Activated CD4-positive, alpha-beta T cell treated with anti-CD3 and anti-CD28 coated beads, Interleukin-2, amount 10 ng/mL, durations not matched to agents 7 days and 5 days (primary cell): ENCODE data around the gene SPZ1. TPM values are rescaled to one million over a fixed set of nuclear protein-coding genes. Genes with fewer than 3 reads are reported as not detected.
"Not testable (repeated sequence)": the region's sequence is repeated elsewhere in the genome, so short reads cannot be mapped to it uniquely, and the experiment has no call there.

Source experiments
- CTCF ChIA-PET: fragments of 350-600 bp; sonication (Branson Sonifier 250); formaldehyde crosslinking; loops from one replicate; lab custom pipeline; 2021; ENCODE audit warnings: antibody characterized with exemption; lab: Charles Lee
- POLR2A ChIA-PET: fragments of 350-600 bp; sonication (Branson Sonifier 250); formaldehyde crosslinking; loops from one replicate; lab custom pipeline; 2021; ENCODE audit warnings: antibody characterized with exemption; lab: Charles Lee
- DNase-seq: peaks from one replicate; pipeline ENCODE4 v3.0.0-alpha.2; 2020
- H3K27ac Mint-ChIP-seq: one replicate; pipeline ENCODE4 v1.8.0; 2021; ENCODE audit warnings: mild to moderate bottlenecking, moderate library complexity, mixed read lengths
- H3K27me3 Mint-ChIP-seq: one replicate; pipeline ENCODE4 v1.8.0; 2021; ENCODE audit warnings: mixed read lengths
- H3K36me3 Mint-ChIP-seq: one replicate; pipeline ENCODE4 v1.8.0; 2021; ENCODE audit warnings: low read depth, mixed read lengths
- H3K4me1 Mint-ChIP-seq: one replicate; pipeline ENCODE4 v1.8.0; 2021; ENCODE audit warnings: mixed read lengths
- H3K4me3 Mint-ChIP-seq: one replicate; pipeline ENCODE4 v1.8.0; 2021; ENCODE audit warnings: mild to moderate bottlenecking, moderate library complexity, mixed read lengths
- H3K9me3 Mint-ChIP-seq: one replicate; pipeline ENCODE4 v1.8.0; 2021; ENCODE audit warnings: mixed read lengths
- total RNA-seq, 2 experiments: library from RNA; stranded (reverse); gene quantifications; one replicate each; pipeline ENCODE4 v1.2.3, GENCODE V29; 2021

Gene SPZ1, protein sequence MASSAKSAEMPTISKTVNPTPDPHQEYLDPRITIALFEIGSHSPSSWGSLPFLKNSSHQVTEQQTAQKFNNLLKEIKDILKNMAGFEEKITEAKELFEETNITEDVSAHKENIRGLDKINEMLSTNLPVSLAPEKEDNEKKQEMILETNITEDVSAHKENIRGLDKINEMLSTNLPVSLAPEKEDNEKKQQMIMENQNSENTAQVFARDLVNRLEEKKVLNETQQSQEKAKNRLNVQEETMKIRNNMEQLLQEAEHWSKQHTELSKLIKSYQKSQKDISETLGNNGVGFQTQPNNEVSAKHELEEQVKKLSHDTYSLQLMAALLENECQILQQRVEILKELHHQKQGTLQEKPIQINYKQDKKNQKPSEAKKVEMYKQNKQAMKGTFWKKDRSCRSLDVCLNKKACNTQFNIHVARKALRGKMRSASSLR
- total RNA-seq: not detected

DNA sequence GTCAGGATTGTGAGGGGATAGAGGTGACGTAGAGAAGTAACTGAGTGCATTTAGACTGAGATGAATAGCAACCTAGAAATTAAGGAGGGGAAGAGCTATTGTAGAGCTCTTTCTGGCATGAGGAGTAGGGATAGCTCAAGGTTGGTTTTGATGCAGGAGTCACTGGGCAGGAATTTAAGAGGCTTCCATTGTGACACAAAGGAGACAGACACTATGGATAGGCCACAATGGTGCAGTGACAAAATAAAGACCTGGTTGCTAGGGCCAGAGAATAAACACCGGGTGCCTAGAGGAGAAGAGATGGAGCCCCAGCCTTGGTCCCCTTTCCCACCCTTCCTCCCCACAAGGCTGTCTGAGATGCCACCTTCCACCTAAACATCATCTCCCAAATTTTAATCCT, at the start of gene SPZ1:
Gene SPZ1 (plus strand): TSS at position 301 of the 400 bp plus-strand sequence. CDS start 214 bp downstream, outside the sequence.
- no peaks in the 10 kb centered on the region for H3K9me3 Mint-ChIP-seq
- H3K4me3 Mint-ChIP-seq: no peak within 1 kb of the TSS
- no peaks in the 10 kb centered on the region for H3K36me3 Mint-ChIP-seq
- POLR2A ChIA-PET: no interaction called here
- CTCF ChIA-PET: interaction anchor here (0.6 kb wide), 1 partner anchor 10 kb away, joined by 4 read pairs; no protein-coding TSS in a partner anchor
- H3K4me1 Mint-ChIP-seq: no peaks in the 10 kb centered on the region
- no peak for DNase-seq
- H3K27me3 Mint-ChIP-seq: peaks cover 19% of the 10 kb centered on the region
- H3K27ac Mint-ChIP-seq: no peak within 1 kb of the TSS

DNA sequence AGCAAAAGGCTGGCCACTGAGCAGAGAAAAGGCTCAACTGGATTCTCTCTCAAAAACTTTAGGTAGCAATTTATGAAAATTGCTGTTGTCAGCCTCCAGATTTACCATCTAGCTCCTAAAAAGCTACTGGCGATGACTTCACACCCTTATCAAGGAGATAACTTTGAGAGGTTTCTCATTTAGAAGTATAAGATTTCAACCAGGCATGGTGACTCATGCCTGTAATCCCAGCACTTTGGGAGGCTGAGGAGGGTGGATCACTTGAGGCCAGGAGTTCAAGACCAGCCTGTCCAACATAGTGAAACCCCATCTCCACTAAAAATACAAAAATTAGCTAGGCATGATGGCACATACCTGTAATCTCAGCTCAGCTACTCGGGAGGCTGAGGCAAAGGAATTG, 49.3 kb upstream of the SPZ1 start:
- H3K27me3 Mint-ChIP-seq, POLR2A ChIA-PET, DNase-seq, H3K36me3 Mint-ChIP-seq, H3K9me3 Mint-ChIP-seq: not testable (repeated sequence)
- Mint-ChIP-seq H3K4me1 (peaks cover 56% of the 10 kb centered on the region), H3K4me3 (peak overlapping the region; percentile 58), H3K27ac (peak overlapping the region; percentile 97)
- CTCF ChIA-PET: interaction anchor here (0.6 to 2.4 kb wide), 3 partner anchors 33 to 187 kb away, joined by 3 to 7 read pairs (median 3); no protein-coding TSS in a partner anchor

DNA sequence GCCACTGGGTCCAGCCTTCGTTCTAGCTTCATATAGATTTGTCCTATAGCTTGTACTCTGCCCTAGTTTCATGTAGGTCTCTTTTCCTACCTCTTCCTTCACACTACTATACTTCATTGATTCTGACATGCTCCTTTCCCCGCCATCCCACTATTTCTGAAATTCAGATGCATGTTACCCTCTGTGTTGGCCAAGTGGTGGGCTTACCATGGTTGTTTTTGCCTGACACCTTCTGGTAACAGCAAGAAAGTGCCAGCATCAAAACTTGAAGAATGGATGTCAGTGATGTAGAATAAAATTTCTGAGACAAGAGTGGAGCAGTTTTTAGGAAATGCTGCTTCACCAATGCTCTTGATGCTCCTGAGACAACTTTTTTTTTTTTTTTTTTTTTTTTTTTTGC, 44.5 kb upstream of the SPZ1 start:
- peaks cover 4% of the 10 kb centered on the region for H3K9me3 Mint-ChIP-seq
- H3K36me3 Mint-ChIP-seq: no peaks in the 10 kb centered on the region
- H3K4me1 Mint-ChIP-seq: peaks cover 25% of the 10 kb centered on the region
- no peak overlapping the region for H3K27ac Mint-ChIP-seq
- DNase-seq: peak; percentile 40
- no peak overlapping the region for H3K4me3 Mint-ChIP-seq
- ChIA-PET POLR2A (no interaction called here), CTCF (interaction anchor here (0.7 to 1.1 kb wide), 3 partner anchors 18 to 299 kb away, joined by 3 read pairs; no protein-coding TSS in a partner anchor)
- H3K27me3 Mint-ChIP-seq: no peaks in the 10 kb centered on the region

DNA sequence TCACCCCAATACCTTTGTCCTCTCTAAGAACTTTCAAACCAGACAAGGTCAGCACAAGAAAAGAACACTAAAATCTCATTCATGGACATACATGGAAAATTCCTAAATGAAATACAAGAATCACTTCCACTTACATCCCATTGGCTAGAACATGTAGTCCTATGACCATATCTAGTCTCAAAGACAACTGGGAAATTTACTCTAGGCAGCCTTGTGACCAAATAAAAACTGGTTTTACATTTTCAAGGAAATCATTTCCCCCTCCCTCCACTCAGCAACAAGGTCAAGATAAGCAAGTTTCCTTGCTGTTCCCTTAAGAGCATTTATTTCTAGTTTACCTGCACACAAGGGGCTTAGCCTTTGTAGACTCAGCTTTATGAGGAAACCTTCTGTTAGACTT, 43.6 kb upstream of the SPZ1 start:
- H3K4me3 Mint-ChIP-seq: no peak overlapping the region
- POLR2A ChIA-PET: interaction anchor here (0.6 kb wide), 1 partner anchor 59 kb away, joined by 6 read pairs; no protein-coding TSS in a partner anchor
- CTCF ChIA-PET: interaction anchor here (0.7 kb wide), 1 partner anchor 300 kb away, joined by 3 read pairs; no protein-coding TSS in a partner anchor
- peak overlapping the region; percentile 4 for H3K27ac Mint-ChIP-seq
- no peak for DNase-seq
- H3K4me1 Mint-ChIP-seq: peaks cover 16% of the 10 kb centered on the region
- H3K9me3 Mint-ChIP-seq: peaks cover 4% of the 10 kb centered on the region
- H3K36me3 Mint-ChIP-seq: no peaks in the 10 kb centered on the region
- no peaks in the 10 kb centered on the region for H3K27me3 Mint-ChIP-seq

DNA sequence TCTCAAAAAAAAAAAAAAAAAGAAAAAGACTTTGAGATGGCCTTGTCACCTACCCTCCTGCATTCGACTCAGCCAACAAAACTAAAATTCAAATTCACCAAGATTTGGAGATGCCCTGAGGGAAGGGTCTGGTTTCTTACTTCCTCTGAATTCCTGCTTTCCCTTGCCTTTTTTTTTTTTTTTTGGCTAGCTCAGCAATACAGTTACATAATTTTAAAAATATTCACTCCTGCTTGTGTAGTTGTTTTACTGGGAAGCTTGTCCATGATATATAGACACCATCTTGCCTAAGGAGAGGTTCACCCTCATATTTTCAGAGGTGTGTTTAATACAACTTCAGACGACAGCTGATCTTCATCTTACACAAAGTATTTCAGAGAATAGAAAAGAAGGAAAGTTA, 42.6 kb upstream of the SPZ1 start:
- Mint-ChIP-seq H3K9me3 (no peaks in the 10 kb centered on the region), H3K4me3 (no peak overlapping the region), H3K27ac (no peak overlapping the region), H3K4me1 (peaks cover 10% of the 10 kb centered on the region), H3K36me3 (no peaks in the 10 kb centered on the region), H3K27me3 (no peaks in the 10 kb centered on the region)
- ChIA-PET CTCF (interaction anchor here (0.8 to 1.5 kb wide), 2 partner anchors 122 to 186 kb away, joined by 3 to 5 read pairs; no protein-coding TSS in a partner anchor), POLR2A (interaction anchor here (0.6 kb wide), 1 partner anchor 160 kb away, joined by 3 read pairs; no protein-coding TSS in a partner anchor)
- no peak for DNase-seq

DNA sequence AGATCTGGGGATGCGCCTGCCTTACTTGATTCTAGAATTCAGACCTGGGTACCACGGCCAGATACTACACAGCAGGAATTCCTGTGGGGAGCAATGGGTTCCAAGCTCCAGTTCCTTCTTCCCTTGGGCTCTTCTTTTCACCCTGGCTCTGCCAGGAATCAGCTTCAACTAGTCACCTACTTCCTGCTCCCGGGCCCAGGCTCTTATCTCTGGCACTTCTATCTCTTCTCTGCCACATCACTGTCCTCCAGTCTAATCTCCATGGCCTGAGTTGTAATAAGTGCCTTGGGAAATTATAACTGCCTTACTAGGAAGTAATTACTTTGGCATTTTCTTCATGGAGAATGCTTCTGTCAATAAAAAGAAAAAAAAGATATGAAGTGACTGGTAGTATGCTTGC, 37.7 kb upstream of the SPZ1 start:
- Mint-ChIP-seq H3K27ac (no peak overlapping the region), H3K4me1 (peaks cover 16% of the 10 kb centered on the region), H3K36me3 (peaks cover 5% of the 10 kb centered on the region), H3K9me3 (no peaks in the 10 kb centered on the region), H3K4me3 (no peak overlapping the region), H3K27me3 (no peaks in the 10 kb centered on the region)
- DNase-seq: no peak
- ChIA-PET CTCF (interaction anchor here (1.2 kb wide), 1 partner anchor 190 kb away, joined by 4 read pairs; no protein-coding TSS in a partner anchor), POLR2A (interaction anchor here (0.6 kb wide), 1 partner anchor 9 kb away, joined by 5 read pairs; no protein-coding TSS in a partner anchor)

DNA sequence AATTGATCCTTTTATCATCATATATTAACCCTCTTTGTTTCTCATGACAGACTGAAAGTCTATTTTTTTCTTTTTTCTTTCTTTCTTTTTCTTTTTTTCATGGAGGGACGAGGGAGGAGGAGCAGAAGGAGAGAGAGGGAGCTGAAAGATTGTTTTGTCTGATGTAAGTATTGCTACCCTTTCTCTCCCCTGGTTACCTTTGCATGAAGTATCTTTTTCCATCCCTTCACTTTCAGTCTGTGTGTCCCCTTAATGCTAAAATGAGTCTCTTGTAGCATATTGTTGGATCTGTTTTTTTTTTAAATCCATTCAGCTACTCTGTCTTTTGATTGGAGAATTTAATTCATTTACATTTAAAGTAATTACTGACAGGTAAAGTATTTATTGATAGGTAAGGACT, 36.4 kb upstream of the SPZ1 start:
- Mint-ChIP-seq H3K9me3 (no peaks in the 10 kb centered on the region), H3K4me1 (peaks cover 16% of the 10 kb centered on the region), H3K27me3 (no peaks in the 10 kb centered on the region), H3K27ac (no peak overlapping the region), H3K4me3 (no peak overlapping the region), H3K36me3 (peaks cover 5% of the 10 kb centered on the region)
- ChIA-PET CTCF (no interaction called here), POLR2A (no interaction called here)
- DNase-seq: no peak

DNA sequence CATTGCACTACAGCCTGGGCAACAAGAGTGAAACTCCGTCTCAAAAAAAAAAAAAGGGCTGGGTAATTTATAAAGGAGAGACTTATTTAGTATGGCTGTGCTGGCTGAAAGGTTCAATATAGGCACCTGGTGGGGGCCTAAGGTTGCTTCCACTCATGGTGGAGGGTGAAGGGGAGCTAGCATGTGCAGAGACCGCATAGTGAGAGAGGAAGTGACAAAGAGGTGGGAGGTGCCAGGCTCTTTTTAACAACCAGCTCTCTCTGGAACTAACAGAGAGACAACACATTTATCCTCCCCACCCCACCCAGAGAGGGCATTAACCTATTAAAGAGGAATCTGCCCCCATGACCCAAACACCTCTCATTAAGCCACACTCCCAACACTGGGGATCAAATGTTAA, 35.1 kb upstream of the SPZ1 start:
- ChIA-PET POLR2A (no interaction called here), CTCF (interaction anchor here (0.7 to 1.0 kb wide), 3 partner anchors 10 to 145 kb away, joined by 3 to 4 read pairs (median 3); no protein-coding TSS in a partner anchor)
- H3K4me3 Mint-ChIP-seq: no peak overlapping the region
- peak overlapping the region; percentile 69 for H3K27ac Mint-ChIP-seq
- peak; percentile 33 for DNase-seq
- H3K36me3 Mint-ChIP-seq: peaks cover 5% of the 10 kb centered on the region
- H3K27me3 Mint-ChIP-seq: no peaks in the 10 kb centered on the region
- peaks cover 16% of the 10 kb centered on the region for H3K4me1 Mint-ChIP-seq
- H3K9me3 Mint-ChIP-seq: no peaks in the 10 kb centered on the region

DNA sequence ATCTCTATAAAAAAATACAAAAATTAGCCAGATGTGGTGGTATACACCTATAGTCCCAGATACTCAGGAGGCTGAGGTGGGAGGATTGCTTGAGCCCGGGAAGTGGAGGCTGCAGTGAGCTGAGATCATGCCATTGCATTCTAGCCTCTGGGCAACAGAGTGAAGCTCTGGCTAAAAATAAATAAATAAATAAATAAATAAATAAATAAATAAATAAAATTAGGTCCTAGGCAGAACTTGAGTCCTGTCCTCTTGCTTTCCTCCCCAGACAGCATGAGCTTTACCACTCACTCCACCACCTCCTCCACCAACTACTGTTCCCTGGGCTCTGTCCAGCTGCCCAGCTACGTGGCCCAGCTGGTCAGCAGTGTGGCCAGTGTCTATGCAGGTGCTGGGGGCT, 31.6 kb upstream of the SPZ1 start:
- ChIA-PET POLR2A (no interaction called here), CTCF (interaction anchor here (1.1 to 2.0 kb wide), 5 partner anchors 18 to 205 kb away, joined by 3 to 5 read pairs (median 3); no protein-coding TSS in a partner anchor)
- Mint-ChIP-seq H3K27me3 (peaks cover 3% of the 10 kb centered on the region), H3K4me3 (no peak overlapping the region), H3K36me3 (peaks cover 4% of the 10 kb centered on the region), H3K4me1 (peaks cover 13% of the 10 kb centered on the region), H3K9me3 (no peaks in the 10 kb centered on the region), H3K27ac (no peak overlapping the region)
- DNase-seq: no peak

DNA sequence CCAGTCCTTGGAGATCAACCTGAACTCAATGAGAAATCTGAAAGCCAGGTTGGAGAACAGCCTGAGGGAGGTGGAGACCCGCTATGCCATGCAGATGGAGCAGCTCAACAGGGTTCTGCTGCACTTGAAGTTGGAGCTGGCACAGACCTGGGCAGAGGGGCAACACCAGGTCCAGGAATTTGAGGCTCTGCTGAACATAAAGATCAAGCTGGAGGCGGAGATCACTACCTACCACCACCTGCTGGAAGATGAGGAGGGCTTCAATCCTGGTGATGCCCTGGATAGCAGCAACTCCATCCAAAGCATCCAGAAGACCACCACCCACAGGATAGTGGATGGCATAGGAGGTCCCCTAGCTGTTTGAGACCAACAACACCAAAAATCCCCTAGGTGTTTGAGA, 30.5 kb upstream of the SPZ1 start:
- no peak overlapping the region for H3K27ac Mint-ChIP-seq
- DNase-seq: no peak
- peaks cover 3% of the 10 kb centered on the region for H3K27me3 Mint-ChIP-seq
- peaks cover 2% of the 10 kb centered on the region for H3K36me3 Mint-ChIP-seq
- ChIA-PET CTCF (interaction anchor here (0.9 to 1.4 kb wide), 3 partner anchors 17 to 172 kb away, joined by 3 read pairs; no protein-coding TSS in a partner anchor), POLR2A (no interaction called here)
- H3K4me3 Mint-ChIP-seq: no peak overlapping the region
- H3K4me1 Mint-ChIP-seq: peaks cover 9% of the 10 kb centered on the region
- H3K9me3 Mint-ChIP-seq: no peaks in the 10 kb centered on the region

DNA sequence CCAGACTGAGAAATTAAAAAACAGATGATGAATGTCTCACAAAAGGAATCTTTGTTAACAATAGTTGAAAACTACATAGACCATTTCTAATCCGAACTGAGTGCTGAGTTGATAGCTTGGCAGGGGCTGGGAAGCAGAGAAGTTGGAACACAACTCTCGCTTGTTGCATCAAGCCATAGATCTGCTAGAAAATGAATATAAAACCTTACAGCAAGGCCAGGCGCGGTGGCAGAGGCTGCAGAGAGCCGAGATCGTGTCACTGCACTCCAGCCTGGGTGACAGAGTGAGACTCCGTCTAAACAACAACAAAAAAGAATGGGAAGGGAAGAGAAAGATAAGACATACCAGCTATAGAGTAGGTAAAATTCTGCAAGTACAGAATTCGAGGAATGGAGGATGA, 28.0 kb upstream of the SPZ1 start:
- POLR2A ChIA-PET: no interaction called here
- no peak for DNase-seq
- no peaks in the 10 kb centered on the region for H3K9me3 Mint-ChIP-seq
- H3K27ac Mint-ChIP-seq: no peak overlapping the region
- no peaks in the 10 kb centered on the region for H3K36me3 Mint-ChIP-seq
- no peak overlapping the region for H3K4me3 Mint-ChIP-seq
- no peaks in the 10 kb centered on the region for H3K4me1 Mint-ChIP-seq
- CTCF ChIA-PET: interaction anchor here (1.2 kb wide), 1 partner anchor 14 kb away, joined by 3 read pairs; no protein-coding TSS in a partner anchor
- H3K27me3 Mint-ChIP-seq: peaks cover 3% of the 10 kb centered on the region

DNA sequence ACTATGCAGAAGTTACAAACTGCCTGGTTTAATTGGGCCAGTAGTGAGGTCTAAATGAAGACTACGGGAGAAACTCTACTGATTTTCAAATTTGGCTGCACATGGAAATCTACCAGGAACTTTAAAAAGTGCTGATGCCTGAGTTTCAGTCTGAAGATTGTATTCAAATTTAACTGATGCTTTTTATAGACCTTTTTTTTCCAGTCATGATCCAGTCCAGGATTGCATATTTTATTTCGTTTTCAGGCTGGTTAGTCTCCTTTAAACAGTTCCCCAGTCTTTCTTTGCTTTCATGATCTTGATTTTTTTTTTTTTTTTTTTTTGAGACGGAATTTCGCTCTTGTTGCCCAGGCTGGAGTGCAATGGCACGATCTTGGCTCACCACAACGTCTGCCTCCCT, 23.7 kb upstream of the SPZ1 start:
- POLR2A ChIA-PET: no interaction called here

DNA sequence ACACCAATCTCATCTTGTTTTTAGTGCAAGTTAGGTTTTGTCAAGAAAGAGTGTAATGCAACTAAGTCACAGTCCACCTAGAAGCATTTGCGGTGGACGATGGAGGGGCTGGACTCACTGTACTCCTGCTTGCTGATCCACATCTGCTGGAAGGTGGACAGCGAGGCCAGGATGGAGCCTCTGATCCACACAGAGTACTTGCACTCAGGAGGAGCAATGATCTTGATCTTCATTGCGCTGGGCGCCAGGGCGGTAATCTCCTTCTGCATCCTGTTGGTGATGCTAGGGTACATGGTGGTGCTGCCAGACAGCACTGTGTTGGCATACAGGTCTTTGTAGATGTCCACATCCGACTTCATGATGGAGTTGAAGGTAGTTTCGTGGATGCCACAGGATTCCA, 20.2 kb upstream of the SPZ1 start:
- CTCF ChIA-PET: no interaction called here
- peaks cover 3% of the 10 kb centered on the region for H3K27me3 Mint-ChIP-seq
- H3K27ac Mint-ChIP-seq: no peak overlapping the region
- POLR2A ChIA-PET: no interaction called here
- no peak overlapping the region for H3K4me3 Mint-ChIP-seq
- no peaks in the 10 kb centered on the region for H3K9me3 Mint-ChIP-seq
- no peak for DNase-seq
- H3K36me3 Mint-ChIP-seq: no peaks in the 10 kb centered on the region
- peaks cover 4% of the 10 kb centered on the region for H3K4me1 Mint-ChIP-seq

More for the DNA sequence above, 23.7 kb upstream of the SPZ1 start:
- H3K27ac Mint-ChIP-seq: no peak overlapping the region
- H3K4me3 Mint-ChIP-seq: no peak overlapping the region
- peaks cover 6% of the 10 kb centered on the region for H3K27me3 Mint-ChIP-seq
- H3K4me1 Mint-ChIP-seq: no peaks in the 10 kb centered on the region
- CTCF ChIA-PET: interaction anchor here (1.5 kb wide), 1 partner anchor 204 kb away, joined by 5 read pairs; no protein-coding TSS in a partner anchor
- H3K36me3 Mint-ChIP-seq: no peaks in the 10 kb centered on the region
- no peak for DNase-seq
- no peaks in the 10 kb centered on the region for H3K9me3 Mint-ChIP-seq
